Tibial artery (tissue), 4 donors: ENCODE measurements around the gene HMGN5.
A peak's percentile ranks its signal among the peaks of the same experiment; 100 is the strongest.

Experiments
- DNase-seq, 2 donors: peaks; one replicate each; pipeline ENCODE4 v3.0.0-alpha.2; 2019
- H3K27ac ChIP-seq, 2 donors: fragments of 200-600 bp; sonication (generic) in 1 of 2; 1 replicate in 1 of 2; 2 replicates in 1 of 2; pipeline ENCODE4 v1.5.1; 2018 to 2019; ENCODE audit warnings: mild to moderate bottlenecking in 1 of 2
- H3K27me3 ChIP-seq, 2 donors: fragments of 200-600 bp; sonication (generic) in 1 of 2; one replicate each; pipeline versions ENCODE4 v1.5.1 to v1.6.0; 2016 to 2019
- H3K36me3 ChIP-seq, 3 donors: fragments of 200-600 bp; sonication (generic) in 2 of 3; one replicate each; pipeline ENCODE4 v1.5.1; 2016 to 2019; ENCODE audit warnings: mild to moderate bottlenecking in 2 of 3
- H3K4me1 ChIP-seq, 4 donors: fragments of 200-600 bp; sonication (generic) in 2 of 4; 1 replicate in 3 of 4; 2 replicates in 1 of 4; pipeline ENCODE4 v1.5.1; 2016 to 2019
- H3K4me3 ChIP-seq, 2 donors: fragments of 200-600 bp; sonication (generic) in 1 of 2; 1 replicate in 1 of 2; 2 replicates in 1 of 2; pipeline ENCODE4 v1.5.1; 2018 to 2019; ENCODE audit warnings: mild to moderate bottlenecking in 2 of 2
- H3K9me3 ChIP-seq, 3 donors: fragments of 200-600 bp; sonication (generic) in 1 of 3; one replicate each; pipeline ENCODE4 v1.5.1; 2016 to 2019
- intact Hi-C: fragments of 100-400 bp; cut with DNase I; formaldehyde crosslinking; loops from one replicate; pipeline ENCODE4 v1.15.0; 2023; ENCODE audit warnings: low total_unique reads
- TF ChIP-seq, protein P1 (sequence below), 2 experiments: fragments of 200-600 bp in 1 of 2; fragments of 450-650 bp in 1 of 2; IDR thresholded peaks; one replicate each; pipeline ENCODE4 v1.5.1; 2017 to 2019; ENCODE audit warnings: antibody characterized with exemption in 2 of 2, mild to moderate bottlenecking in 1 of 2, moderate library complexity in 1 of 2

Gene HMGN5

DNA sequence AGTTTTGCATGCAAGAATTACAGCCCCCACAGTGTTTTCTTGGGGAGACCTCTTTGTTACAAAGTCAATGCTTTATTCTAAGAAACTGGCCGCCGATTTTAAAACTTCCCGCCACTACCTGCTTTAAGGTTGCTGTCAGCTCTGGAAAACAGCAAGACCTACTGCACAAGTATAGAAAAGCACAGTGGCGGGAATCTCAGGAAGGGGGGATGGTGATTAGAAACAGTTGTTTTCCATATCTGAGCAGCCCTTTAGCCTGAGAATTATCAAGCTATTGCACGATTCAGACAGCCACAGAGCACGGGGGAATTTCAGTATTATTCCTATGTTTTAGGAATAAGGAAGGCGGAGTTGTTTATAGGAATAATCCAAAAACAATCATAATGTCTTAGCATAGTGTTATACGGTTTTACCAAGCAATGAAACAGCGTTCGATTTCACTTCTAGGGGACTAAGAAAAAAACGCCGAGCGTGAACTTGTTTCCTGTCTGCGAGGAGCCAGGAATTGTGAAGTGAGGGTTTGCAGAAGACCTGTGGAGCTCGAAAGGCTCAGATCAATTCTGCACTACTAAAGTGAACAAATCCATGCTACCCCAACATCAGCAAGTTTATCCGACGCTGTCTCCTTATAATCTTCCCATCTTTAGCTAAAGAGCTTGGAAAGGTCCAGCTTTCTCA lies 81.3 kb downstream of the HMGN5 start:
- TF ChIP-seq, protein P1, sequence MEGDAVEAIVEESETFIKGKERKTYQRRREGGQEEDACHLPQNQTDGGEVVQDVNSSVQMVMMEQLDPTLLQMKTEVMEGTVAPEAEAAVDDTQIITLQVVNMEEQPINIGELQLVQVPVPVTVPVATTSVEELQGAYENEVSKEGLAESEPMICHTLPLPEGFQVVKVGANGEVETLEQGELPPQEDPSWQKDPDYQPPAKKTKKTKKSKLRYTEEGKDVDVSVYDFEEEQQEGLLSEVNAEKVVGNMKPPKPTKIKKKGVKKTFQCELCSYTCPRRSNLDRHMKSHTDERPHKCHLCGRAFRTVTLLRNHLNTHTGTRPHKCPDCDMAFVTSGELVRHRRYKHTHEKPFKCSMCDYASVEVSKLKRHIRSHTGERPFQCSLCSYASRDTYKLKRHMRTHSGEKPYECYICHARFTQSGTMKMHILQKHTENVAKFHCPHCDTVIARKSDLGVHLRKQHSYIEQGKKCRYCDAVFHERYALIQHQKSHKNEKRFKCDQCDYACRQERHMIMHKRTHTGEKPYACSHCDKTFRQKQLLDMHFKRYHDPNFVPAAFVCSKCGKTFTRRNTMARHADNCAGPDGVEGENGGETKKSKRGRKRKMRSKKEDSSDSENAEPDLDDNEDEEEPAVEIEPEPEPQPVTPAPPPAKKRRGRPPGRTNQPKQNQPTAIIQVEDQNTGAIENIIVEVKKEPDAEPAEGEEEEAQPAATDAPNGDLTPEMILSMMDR (IDR thresholded peaks at IDR 0.05), result no peak
- intact Hi-C loops, result no loop called here
- no peaks in the 10 kb centered on the region for H3K9me3 ChIP-seq
- H3K36me3 ChIP-seq, result no peaks in the 10 kb centered on the region
- no peaks in the 10 kb centered on the region for H3K4me1 ChIP-seq
- DNase-seq, result no peak
- H3K4me3 ChIP-seq, result peak overlapping the region; percentile 53 to 58
- peak overlapping the region; percentile 33 to 62 for H3K27ac ChIP-seq
- no peaks in the 10 kb centered on the region for H3K27me3 ChIP-seq

DNA sequence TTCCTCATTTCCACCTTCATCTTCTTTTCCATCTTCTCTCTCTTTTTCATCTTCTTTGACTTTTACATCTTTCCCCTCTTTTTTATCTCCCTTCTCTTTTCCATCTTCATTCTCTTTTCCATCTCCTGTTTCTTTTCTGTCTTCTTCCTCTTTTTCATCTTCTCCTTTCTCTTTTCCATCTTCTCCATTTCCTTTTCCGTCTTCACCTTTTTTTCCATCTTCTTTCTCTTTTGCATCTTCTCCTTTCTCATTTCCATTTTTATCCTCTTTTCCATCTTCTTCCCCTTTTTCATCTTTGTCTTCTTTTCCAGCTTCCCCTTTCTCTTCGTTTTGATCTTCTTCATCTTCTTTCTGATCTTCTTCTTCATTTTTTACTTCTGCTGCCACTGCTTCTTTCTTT lies 87.0 kb downstream of the HMGN5 start:
- Histone ChIP-seq H3K4me1 (no peaks in the 10 kb centered on the region), H3K9me3 (no peaks in the 10 kb centered on the region), H3K27me3 (no peaks in the 10 kb centered on the region), H3K36me3 (no peaks in the 10 kb centered on the region), H3K27ac (no peak overlapping the region), H3K4me3 (no peak overlapping the region)
- intact Hi-C loops, result no loop called here
- TF ChIP-seq, protein P1 (IDR thresholded peaks at IDR 0.05), result no peak
- DNase-seq, result no peak

DNA sequence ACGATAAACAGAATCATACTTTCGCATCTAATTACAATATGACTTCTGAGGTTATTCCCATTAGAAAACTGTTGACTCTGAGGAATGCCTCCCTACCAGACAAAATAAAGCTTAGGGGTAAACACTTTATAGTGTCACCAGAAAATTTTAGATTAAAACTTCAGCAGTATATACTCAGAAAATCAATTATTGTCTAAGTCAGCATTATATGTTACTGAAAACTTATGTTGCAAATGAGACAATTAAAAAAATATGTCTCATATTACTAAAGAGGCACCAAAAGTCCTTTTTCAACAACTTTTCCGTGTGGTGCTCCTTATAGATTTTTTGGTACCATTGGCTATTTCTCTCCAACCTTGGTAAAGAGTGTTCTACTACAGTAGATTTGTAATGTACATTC lies 91.4 kb downstream of the HMGN5 start:
- Histone ChIP-seq H3K27me3 (no peaks in the 10 kb centered on the region), H3K4me3 (no peak overlapping the region), H3K4me1 (no peaks in the 10 kb centered on the region), H3K27ac (no peak overlapping the region), H3K36me3 (no peaks in the 10 kb centered on the region), H3K9me3 (no peaks in the 10 kb centered on the region)
- DNase-seq, result no peak
- intact Hi-C loops, result no loop called here
- TF ChIP-seq, protein P1 (IDR thresholded peaks at IDR 0.05), result no peak

DNA sequence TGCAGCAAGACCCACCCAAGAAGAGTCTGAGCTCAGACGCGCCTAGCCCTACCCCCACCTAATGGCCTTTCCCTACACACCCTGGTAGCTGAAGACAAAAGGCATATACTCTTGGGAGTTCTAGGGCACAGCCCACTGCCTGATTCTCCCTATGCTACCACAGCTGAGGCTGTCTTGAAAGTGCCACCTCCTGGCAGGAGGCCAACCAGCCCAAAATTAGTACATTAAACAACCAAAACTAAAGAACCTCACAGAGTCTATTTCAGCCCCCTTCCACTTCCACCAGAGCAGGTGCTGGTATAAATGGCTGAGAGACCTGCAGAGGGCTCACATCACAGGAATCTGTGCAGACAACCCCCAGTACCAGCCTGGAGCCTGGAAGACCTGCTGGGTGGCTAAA lies 119.1 kb downstream of the HMGN5 start:
- Histone ChIP-seq H3K27me3 (no peaks in the 10 kb centered on the region), H3K36me3 (no peaks in the 10 kb centered on the region), H3K4me3 (no peak overlapping the region), H3K9me3 (peaks cover 0 to 3% (median 0%) of the 10 kb centered on the region in 3 donors), H3K4me1 (no peaks in the 10 kb centered on the region), H3K27ac (no peak overlapping the region)
- intact Hi-C loops, result no loop called here
- DNase-seq, result no peak
- TF ChIP-seq, protein P1 (IDR thresholded peaks at IDR 0.05), result no peak
